IMR-90 (cell line): ENCODE measurements around the gene ALK. TPM values are rescaled to one million over a fixed set of nuclear protein-coding genes. Genes with fewer than 3 reads are reported as not detected.

Experiments
- ATAC-seq: fragments of 200-7000 bp; cut with Tn5 transposase; 2 replicates; pipeline ENCODE4 v1.9.1; 2020; ENCODE audit warnings: low read depth, mild to moderate bottlenecking, moderate library complexity
- BruUV-seq: library from RNA; stranded (reverse); fragments of 400-500 nt; replicated peaks from 2 replicates; lab custom pipeline; 2021; lab: Mats Ljungman, UMichigan
- CTCF ChIA-PET: fragments of 300-600 bp; formaldehyde crosslinking; extraction: SDS; loops from one replicate; lab custom pipeline; 2021; ENCODE audit warnings: antibody characterized with exemption; lab: Yijun Ruan, JAX
- POLR2A ChIA-PET: fragments of 300-600 bp; sonication (Branson Sonifier 250); formaldehyde crosslinking; loops from one replicate; lab custom pipeline; 2022; ENCODE audit warnings: antibody characterized with exemption; ENCODE audit not compliant: unreplicated experiment; lab: Charles Lee
- DNase-seq: peaks from one replicate; pipeline ENCODE4 v3.0.0; 2013
- H2AFZ ChIP-seq: replicated peaks from 2 replicates; pipeline ENCODE3; 2013; ENCODE audit warnings: low read length, mild to moderate bottlenecking; ENCODE audit not compliant: poor library complexity
- H2AK5ac ChIP-seq: 2 replicates; pipeline ENCODE4 v1.6.1; 2013; ENCODE audit warnings: low read depth, low read length, inconsistent platforms
- H2AK9ac ChIP-seq: replicated peaks from 2 replicates; pipeline ENCODE3; 2013; ENCODE audit warnings: mild to moderate bottlenecking, low read depth, low read length, moderate library complexity; ENCODE audit not compliant: poor library complexity
- H2BK120ac ChIP-seq: 2 replicates; pipeline ENCODE4 v1.6.1; 2013; ENCODE audit warnings: low read depth, low read length, inconsistent platforms
- H2BK15ac ChIP-seq: 3 replicates; pipeline ENCODE4 v1.6.1; 2013; ENCODE audit warnings: low read depth, low read length, inconsistent platforms
- H2BK20ac ChIP-seq: 2 replicates; pipeline ENCODE4 v1.6.1; 2013; ENCODE audit warnings: low read depth, mild to moderate bottlenecking, inconsistent platforms, low read length, moderate library complexity
- H2BK5ac ChIP-seq: 2 replicates; pipeline ENCODE4 v1.6.1; 2013; ENCODE audit warnings: mild to moderate bottlenecking, low read depth, low read length, inconsistent platforms; ENCODE audit not compliant: poor library complexity, severe bottlenecking
- H3K14ac ChIP-seq: replicated peaks from 2 replicates; pipeline ENCODE4 v1.6.1; 2013; ENCODE audit warnings: low read depth, low read length, inconsistent platforms
- H3K18ac ChIP-seq: 2 replicates; pipeline ENCODE4 v1.6.1; 2013; ENCODE audit warnings: low read depth, low read length, control low read depth
- H3K23ac ChIP-seq: 2 replicates; pipeline ENCODE4 v1.6.1; 2013; ENCODE audit warnings: low read depth, low read length, inconsistent platforms
- H3K27ac ChIP-seq: 2 replicates; pipeline ENCODE4 v1.5.1; 2013; ENCODE audit warnings: mild to moderate bottlenecking, control low read depth, low read length; ENCODE audit not compliant: insufficient read depth
- H3K27me3 ChIP-seq: 2 replicates; pipeline ENCODE4 v1.6.1; 2013; ENCODE audit warnings: low read length; ENCODE audit not compliant: control insufficient read depth, insufficient read depth
- H3K36me3 ChIP-seq: 2 replicates; pipeline ENCODE4 v1.6.1; 2013; ENCODE audit warnings: low read length, mixed read lengths; ENCODE audit not compliant: control insufficient read depth, insufficient read depth
- H3K4ac ChIP-seq: 2 replicates; pipeline ENCODE4 v1.6.1; 2013; ENCODE audit warnings: low read depth, low read length, inconsistent platforms
- H3K4me1 ChIP-seq: 2 replicates; pipeline ENCODE4 v1.6.1; 2013; ENCODE audit warnings: low read length, mixed read lengths; ENCODE audit not compliant: control insufficient read depth, insufficient read depth
- H3K4me2 ChIP-seq: 2 replicates; pipeline ENCODE4 v1.6.1; 2013; ENCODE audit warnings: low read depth, mild to moderate bottlenecking, control low read depth, low read length, moderate library complexity
- H3K4me3 ChIP-seq: 2 replicates; pipeline ENCODE4 v1.5.1; 2013; ENCODE audit warnings: low read depth, mild to moderate bottlenecking, control low read depth, low read length, moderate library complexity; ENCODE audit not compliant: insufficient read depth
- H3K56ac ChIP-seq: 2 replicates; pipeline ENCODE4 v1.6.1; 2013; ENCODE audit warnings: low read length, inconsistent platforms; ENCODE audit not compliant: insufficient read depth; ENCODE audit errors: extremely low read depth
- H3K79me1 ChIP-seq, 2 experiments: 2 replicates each; pipeline ENCODE4 v1.6.1; 2013; ENCODE audit warnings: low read length in 2 of 2, inconsistent platforms in 1 of 2, low read depth in 1 of 2
- H3K9ac ChIP-seq: 2 replicates; pipeline ENCODE4 v1.6.1; 2013; ENCODE audit warnings: low read depth, low read length, control low read depth
- H3K9me1 ChIP-seq: 2 replicates; pipeline ENCODE4 v1.6.1; 2013; ENCODE audit warnings: low read length, inconsistent platforms; ENCODE audit not compliant: insufficient read depth
- H3K9me3 ChIP-seq: 2 replicates; pipeline ENCODE4 v1.6.1; 2013; ENCODE audit warnings: low read length; ENCODE audit not compliant: control insufficient read depth, insufficient read depth
- H4K20me1 ChIP-seq: 2 replicates; pipeline ENCODE4 v1.6.1; 2013; ENCODE audit warnings: low read length, inconsistent platforms; ENCODE audit not compliant: insufficient read depth
- H4K5ac ChIP-seq: 2 replicates; pipeline ENCODE4 v1.6.1; 2013; ENCODE audit warnings: mild to moderate bottlenecking, low read depth, low read length, control low read depth
- H4K8ac ChIP-seq, 2 experiments: 2 replicates each; pipeline ENCODE4 v1.6.1; 2013; ENCODE audit warnings: low read depth in 2 of 2, low read length in 2 of 2, control low read depth in 1 of 2, inconsistent platforms in 1 of 2
- H4K91ac ChIP-seq: 2 replicates; pipeline ENCODE4 v1.6.1; 2013; ENCODE audit warnings: low read depth, low read length, inconsistent platforms; ENCODE audit not compliant: insufficient read depth
- CTCF ChIP-seq: conservative IDR thresholded peaks from 2 replicates; pipeline ENCODE4 v1.5.1; 2012; ENCODE audit warnings: mild to moderate bottlenecking, low read depth, low read length, improper control_type of control experiment
- RAD21 ChIP-seq: IDR thresholded peaks from 2 replicates; pipeline ENCODE4 v1.6.1; 2012; ENCODE audit warnings: low read length, improper control_type of control experiment
- RFX5 ChIP-seq: IDR thresholded peaks from 2 replicates; pipeline ENCODE4 v1.8.0; 2012; ENCODE audit warnings: low read depth, mild to moderate bottlenecking, low read length, moderate library complexity
- WGBS, 2 experiments: methylation state at CpG; one replicate each; pipeline versions ENCODE4 v1.1.5 to v1.1.7; 2013; ENCODE audit warnings: missing lambda C conversion rate in 2 of 2; ENCODE audit not compliant: insufficient read length in 1 of 2; ENCODE audit errors: extremely low coverage in 2 of 2; 5-methylcytosine and 5-hydroxymethylcytosine counted together
- dilution Hi-C: fragments of 300-500 bp; cut with HindIII; formaldehyde crosslinking; loops from one replicate; pipeline ENCODE4 v1.14.3; 2018; ENCODE audit warnings: low sequenced_read_pairs; ENCODE audit not compliant: unreplicated experiment
- in situ Hi-C: fragments of 300-500 bp; cut with MboI; formaldehyde crosslinking; loops from 3 replicates; pipeline ENCODE4 v1.14.3; 2019; ENCODE audit warnings: low sequenced_read_pairs, inconsistent platforms, mixed read lengths
- intact Hi-C: fragments of 100-400 bp; cut with micrococcal nuclease; formaldehyde crosslinking; loops from 2 replicates; pipeline ENCODE4 v1.10.0; 2022
- polyA plus RNA-seq, 3 experiments: library from polyadenylated mRNA; depleted of rRNA; stranded (reverse); fragments of >200 nt; gene quantifications; 2 replicates each; pipeline ENCODE4 v1.2.3, GENCODE V29; 2012; ENCODE audit warnings: low replicate concordance in 1 of 3
- total RNA-seq: library from RNA; depleted of rRNA; stranded (reverse); fragments of >200 nt; gene quantifications from 2 replicates; pipeline ENCODE4 v1.2.3, GENCODE V29; 2012

ALK gene
- total and polyA plus RNA-seq, 2 of the 4 experiments (the other 2 are of a cell fraction), result not detected

- H3K4me3 ChIP-seq, result no peak overlapping the region
- no peaks in the 10 kb centered on the region for H3K9me3 ChIP-seq
- no peak overlapping the region for H3K4ac ChIP-seq
- dilution Hi-C loops, result no loop called here
- H2BK15ac ChIP-seq, result no peak overlapping the region
- no peaks in the 10 kb centered on the region for H3K9me1 ChIP-seq
- BruUV-seq, result no TSS peak
- H4K5ac ChIP-seq, result no peak overlapping the region
- in situ Hi-C loops, result no loop called here
- no peaks in the 10 kb centered on the region for H3K36me3 ChIP-seq
- no peaks in the 10 kb centered on the region for H4K20me1 ChIP-seq
- H3K14ac ChIP-seq, result no peak overlapping the region
- no peak overlapping the region for H2AK9ac ChIP-seq
- ATAC-seq (no peak), DNase-seq (no peak)
- no peak overlapping the region for H3K18ac ChIP-seq
- no peak for TF ChIP-seq RFX5
- TF ChIP-seq RAD21, result no peak
- no peak for TF ChIP-seq CTCF
- H3K27ac ChIP-seq, result no peak overlapping the region
- H3K79me1 ChIP-seq, result no peaks in the 10 kb centered on the region
- no peak overlapping the region for H2AK5ac ChIP-seq
- ChIA-PET CTCF (no interaction called here), POLR2A (no interaction called here)
- H2AFZ ChIP-seq, result no peak overlapping the region
- no peak overlapping the region for H2BK20ac ChIP-seq
- intact Hi-C loops, result no loop called here
- 67% methylated on average over 3 of the region's 6 CpGs; no CpG with 5 or more reads in 1 of the 2 experiments for WGBS, 2 experiments
- no peak overlapping the region for H3K9ac ChIP-seq
- peaks cover 53% of the 10 kb centered on the region for H3K27me3 ChIP-seq
- no peak overlapping the region for H3K56ac ChIP-seq
- H2BK120ac ChIP-seq, result no peak overlapping the region
- no peak overlapping the region for H3K23ac ChIP-seq
- no peak overlapping the region for H4K8ac ChIP-seq
- H3K4me1 ChIP-seq, result 0 out of 2 replicates have a peak, but pooled peaks cover 3% of the 10 kb centered on the region
- no peak overlapping the region for H2BK5ac ChIP-seq
- no peak overlapping the region for H3K4me2 ChIP-seq
- H4K91ac ChIP-seq, result no peak overlapping the region
Observed at GRCh38 chr2:29236074-29236473, 685.3 kb downstream of the ALK start.
